Measurements from ENCODE around the gene GABPA. TPM values are rescaled to one million over a fixed set of nuclear protein-coding genes. Genes with fewer than 3 reads are reported as not detected.
"Not testable (repeated sequence)": the region's sequence is repeated elsewhere in the genome, so short reads cannot be mapped to it uniquely, and the experiment has no call there.

The GABPA gene
- total RNA-seq, 1 experiment from 2014 or later: 19.7 TPM

- peak; percentile 81 for DNase-seq (ENCODE audit: low read depth)
Observed at GRCh38 chr21:25735646-25736597, 1.1 kb downstream of the GABPA start.

GRCh38 chr21:25737421-25737820 is 2.6 kb downstream of the GABPA start:
- DNase-seq (ENCODE audit: low read depth): no peak

DNA sequence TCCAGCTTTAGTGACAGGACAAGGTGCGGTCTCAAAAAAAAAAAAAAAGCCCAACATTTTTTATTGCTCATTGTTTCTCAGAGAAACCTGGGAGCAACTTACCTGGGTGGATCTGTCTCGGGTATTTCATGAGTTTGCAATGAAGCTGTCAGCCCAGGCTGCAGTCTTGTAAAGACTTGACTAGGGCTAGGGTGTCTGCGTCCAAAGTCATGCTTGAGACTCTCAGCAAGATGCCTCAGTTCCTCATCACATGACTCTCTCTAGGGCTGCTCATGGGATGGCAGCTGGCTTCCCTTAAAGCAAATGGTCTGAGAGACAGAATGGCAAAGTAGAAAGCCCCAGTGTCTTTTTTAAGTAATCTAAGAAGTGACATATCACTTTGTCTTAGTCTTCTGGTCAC is 8.1 kb downstream of the GABPA start:
- no peak for DNase-seq (ENCODE audit: low read depth)

- DNase-seq (ENCODE audit: low read depth): no peak
Observed at GRCh38 chr21:25744854-25745253, 10.1 kb downstream of the GABPA start.

GRCh38 chr21:25750085-25750484 is 15.3 kb downstream of the GABPA start:
- peak; percentile 16 for DNase-seq (ENCODE audit: low read depth)

- no peak for DNase-seq (ENCODE audit: low read depth)
Observed at GRCh38 chr21:25752416-25752815, 17.6 kb downstream of the GABPA start.

GRCh38 chr21:25756190-25756932 is 21.6 kb downstream of the GABPA start:
- no peak for DNase-seq (ENCODE audit: low read depth)

- no peak for DNase-seq (ENCODE audit: low read depth)
Observed at GRCh38 chr21:25757531-25757930, 22.8 kb downstream of the GABPA start.

DNA sequence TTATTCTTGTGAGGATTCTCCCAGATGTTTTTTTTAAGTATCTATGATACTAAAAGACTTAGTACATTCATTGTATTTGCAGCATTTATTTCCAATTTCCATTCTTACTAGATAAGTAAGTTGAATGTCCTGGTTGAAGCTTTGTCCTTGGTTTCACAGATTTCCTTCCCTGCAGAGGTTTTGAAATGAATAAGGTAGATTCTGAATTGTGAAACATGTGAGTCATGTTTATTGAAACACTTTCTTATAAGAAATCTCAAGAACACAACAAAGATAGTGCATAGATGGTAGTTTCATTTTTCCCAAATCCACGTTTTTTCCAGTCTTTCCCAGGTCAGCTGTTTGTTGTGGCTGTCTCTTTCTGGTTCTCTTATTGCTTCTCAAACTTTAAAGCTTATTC is 24.8 kb downstream of the GABPA start:
- DNase-seq (ENCODE audit: low read depth): no peak

GRCh38 chr21:25760061-25760460 is 25.3 kb downstream of the GABPA start:
- DNase-seq (ENCODE audit: low read depth): no peak

- no peak for DNase-seq (ENCODE audit: low read depth)
Observed at GRCh38 chr21:25760677-25761076, 25.9 kb downstream of the GABPA start.

DNA sequence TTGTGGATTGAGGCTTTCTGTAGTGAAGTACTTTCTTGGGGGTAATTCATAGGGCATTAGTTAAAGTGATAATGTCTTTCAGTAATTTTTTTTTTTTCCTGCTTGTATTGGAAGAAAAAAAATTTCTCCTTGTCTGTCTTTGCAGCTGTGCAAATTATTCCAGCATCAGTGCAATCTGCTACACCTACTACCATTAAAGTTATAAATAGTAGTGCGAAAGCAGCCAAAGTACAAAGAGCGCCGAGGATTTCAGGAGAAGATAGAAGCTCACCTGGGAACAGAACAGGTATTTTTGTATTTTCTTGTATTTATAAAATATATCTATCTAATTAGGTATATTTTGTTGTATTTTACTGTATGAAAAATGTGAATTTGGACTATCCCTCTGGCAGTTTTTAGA is 29.3 kb downstream of the GABPA start:
- no peak for DNase-seq (ENCODE audit: low read depth)

GRCh38 chr21:25767921-25768320 is 33.1 kb downstream of the GABPA start:
- DNase-seq (ENCODE audit: low read depth): no peak

DNA sequence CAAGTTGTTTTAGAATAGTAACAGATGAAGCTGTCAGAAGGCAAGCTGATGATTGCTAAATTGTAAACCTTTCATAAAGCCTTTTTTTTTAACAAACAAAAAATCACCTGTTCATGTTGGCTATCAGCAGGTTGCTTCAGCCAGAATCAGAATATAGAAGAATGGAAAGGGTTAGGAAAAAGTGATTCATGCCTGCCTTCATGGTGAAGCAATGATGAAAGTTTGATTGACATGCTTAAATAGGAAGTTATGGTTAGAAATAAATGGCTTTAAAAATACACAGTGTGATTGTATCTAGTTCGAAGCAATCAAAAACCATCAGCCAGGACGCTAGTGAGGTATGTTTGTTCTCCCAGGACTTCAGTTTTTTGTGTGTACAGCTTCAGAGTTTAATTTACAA is 37.9 kb downstream of the GABPA start:
- DNase-seq (ENCODE audit: low read depth): no peak

- DNase-seq (ENCODE audit: low read depth): no peak
Observed at GRCh38 chr21:25776440-25776839, 41.7 kb downstream of the GABPA start.

- DNase-seq (ENCODE audit: low read depth): not testable (repeated sequence)
Observed at GRCh38 chr21:25778126-25778875, 43.5 kb downstream of the GABPA start.

DNA sequence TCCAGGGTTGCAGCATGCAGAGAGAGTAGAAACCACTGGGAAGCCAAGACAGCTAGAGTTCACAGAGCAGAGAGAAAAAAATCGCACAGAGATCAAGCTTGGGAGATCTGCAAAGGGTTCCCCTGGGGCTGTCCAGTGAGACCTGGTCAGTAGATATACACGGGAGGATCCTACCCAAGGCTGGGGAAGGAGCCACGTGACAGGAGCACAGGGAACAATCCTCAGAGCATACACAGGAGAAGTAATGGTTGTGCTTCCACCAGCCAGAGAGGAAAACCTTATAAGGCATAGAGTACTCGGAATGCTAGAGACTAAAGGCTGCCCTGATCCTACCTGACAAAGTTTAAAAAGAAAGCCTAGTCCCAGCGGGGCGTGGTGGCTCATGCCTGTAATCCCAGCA is 53.9 kb downstream of the GABPA start:
- no peak for DNase-seq (ENCODE audit: low read depth)

- DNase-seq (ENCODE audit: low read depth): peak; percentile 41
Observed at GRCh38 chr21:25790122-25790877, 55.5 kb downstream of the GABPA start.

- no peak for DNase-seq (ENCODE audit: low read depth)
Observed at GRCh38 chr21:25790878-25791204, 56.1 kb downstream of the GABPA start.

DNA sequence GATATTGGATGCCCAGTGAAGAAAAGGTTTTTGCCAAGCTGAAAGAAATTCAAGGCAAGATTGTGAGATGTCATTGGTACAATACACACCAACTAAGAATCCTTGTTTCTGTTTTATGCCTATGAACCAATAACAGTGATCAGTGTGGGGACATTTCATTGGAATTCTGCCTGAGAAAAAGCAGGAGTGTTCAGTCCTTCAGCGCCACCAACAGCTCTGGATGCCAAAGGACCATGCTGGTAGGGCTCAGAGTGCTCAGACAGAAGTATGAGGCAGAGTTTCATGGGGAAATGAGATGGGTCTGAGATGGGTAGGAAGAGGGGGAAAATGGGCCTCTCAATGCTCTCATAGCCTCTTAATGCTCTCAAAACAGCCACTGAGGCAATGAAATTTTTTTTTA is 56.5 kb downstream of the GABPA start:
- no peak for DNase-seq (ENCODE audit: low read depth)
